Posterior vena cava (tissue), 2 donors: Measurements from ENCODE around the gene PRLR. TPM values are rescaled to one million over a fixed set of nuclear protein-coding genes. Genes with fewer than 3 reads are reported as not detected.

Experiments
- DNase-seq: peaks from one replicate; pipeline ENCODE4 v3.0.0-alpha.2; 2020; ENCODE audit warnings: low spot score
- intact Hi-C, 2 donors: fragments of 100-400 bp; cut with DNase I; formaldehyde crosslinking; loops; one replicate each; pipeline versions ENCODE4 v1.14.1 to v1.14.2; 2022 to 2023
- total RNA-seq, 2 donors: library from RNA; stranded (reverse); fragmentation: NEBNext Ultra II Directional; extraction: Animal tissue kit (Norgen Biotek cat#: 25700); gene quantifications; one replicate each; pipeline ENCODE4 v1.2.1, GENCODE V29; 2021
- donor health status: DM: yes; HTN: yes; CAD: no.
- donor health status: DM: yes; HTN: yes; CAD: no.

The PRLR gene
- total RNA-seq, 2 donors from 2014 or later = 0.86 to 2.5 TPM

DNA sequence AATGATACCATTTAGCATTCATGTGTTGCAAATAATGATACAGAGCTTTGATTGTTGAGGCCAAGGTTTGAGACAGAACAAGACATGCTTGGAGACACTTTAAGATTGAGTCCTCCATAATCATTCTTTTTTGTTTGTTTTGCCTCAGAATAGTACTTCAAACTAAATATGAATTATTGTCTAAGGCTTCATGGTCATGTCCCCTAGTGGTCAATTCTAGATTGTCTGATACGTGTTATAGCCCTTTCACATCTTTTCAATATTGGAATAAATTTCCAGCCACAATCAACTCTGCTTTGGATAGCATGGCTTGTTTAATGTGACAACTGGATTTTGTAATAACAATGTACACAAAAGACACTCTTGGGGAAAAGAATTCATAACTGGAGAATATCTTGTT lies 64.2 kb downstream of the PRLR start:
- DNase-seq = no peak
- intact Hi-C loops = no loop called here

DNA sequence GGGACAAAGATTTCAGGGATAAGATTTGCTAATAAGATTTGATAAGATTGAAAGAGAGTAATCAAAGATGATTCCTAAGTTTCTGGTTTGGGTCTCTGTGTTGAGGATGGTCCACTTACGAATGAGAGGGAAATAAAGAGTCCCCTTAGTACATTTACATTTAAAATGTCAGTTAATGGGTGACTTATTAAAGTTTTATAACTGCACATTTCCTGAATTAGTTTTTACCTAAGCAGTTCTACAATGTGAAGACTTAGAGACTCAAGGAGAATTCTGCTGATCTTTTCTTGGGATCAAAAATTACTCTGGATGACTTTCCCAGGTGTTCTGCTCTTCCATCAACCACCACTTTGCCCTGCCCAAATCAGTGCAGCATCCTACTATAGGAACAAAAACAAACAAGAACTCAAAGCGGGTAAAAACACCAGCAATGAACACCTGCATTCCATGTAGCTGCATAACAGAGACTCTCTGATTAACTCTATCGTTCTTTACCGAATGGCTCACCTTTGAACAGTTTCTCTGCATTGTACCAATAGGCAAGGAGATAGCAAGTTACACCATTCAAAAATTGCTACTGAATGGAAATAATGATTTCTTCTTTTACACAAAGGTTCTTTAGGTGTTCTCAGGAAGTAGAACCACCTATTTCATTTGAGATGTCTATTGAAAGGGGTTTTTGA lies 65.3 kb downstream of the PRLR start:
- no peak for DNase-seq
- intact Hi-C loops = no loop called here

DNA sequence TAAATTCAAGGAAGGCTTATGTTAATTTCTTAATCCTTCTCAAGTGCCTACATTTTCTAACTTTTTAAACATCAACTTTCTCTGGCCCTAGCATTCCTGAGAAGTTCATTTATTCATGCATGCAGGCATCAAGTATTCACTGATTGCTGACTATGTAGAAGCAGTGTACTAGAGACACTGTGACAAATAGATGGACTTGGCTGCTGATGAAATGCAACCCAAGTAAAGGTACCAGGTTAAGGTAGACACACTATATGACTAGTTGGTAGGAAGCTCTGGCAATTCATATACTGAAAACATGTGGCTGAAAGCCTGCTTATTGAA lies 66.6 kb downstream of the PRLR start:
- intact Hi-C loops = no loop called here
- no peak for DNase-seq

DNA sequence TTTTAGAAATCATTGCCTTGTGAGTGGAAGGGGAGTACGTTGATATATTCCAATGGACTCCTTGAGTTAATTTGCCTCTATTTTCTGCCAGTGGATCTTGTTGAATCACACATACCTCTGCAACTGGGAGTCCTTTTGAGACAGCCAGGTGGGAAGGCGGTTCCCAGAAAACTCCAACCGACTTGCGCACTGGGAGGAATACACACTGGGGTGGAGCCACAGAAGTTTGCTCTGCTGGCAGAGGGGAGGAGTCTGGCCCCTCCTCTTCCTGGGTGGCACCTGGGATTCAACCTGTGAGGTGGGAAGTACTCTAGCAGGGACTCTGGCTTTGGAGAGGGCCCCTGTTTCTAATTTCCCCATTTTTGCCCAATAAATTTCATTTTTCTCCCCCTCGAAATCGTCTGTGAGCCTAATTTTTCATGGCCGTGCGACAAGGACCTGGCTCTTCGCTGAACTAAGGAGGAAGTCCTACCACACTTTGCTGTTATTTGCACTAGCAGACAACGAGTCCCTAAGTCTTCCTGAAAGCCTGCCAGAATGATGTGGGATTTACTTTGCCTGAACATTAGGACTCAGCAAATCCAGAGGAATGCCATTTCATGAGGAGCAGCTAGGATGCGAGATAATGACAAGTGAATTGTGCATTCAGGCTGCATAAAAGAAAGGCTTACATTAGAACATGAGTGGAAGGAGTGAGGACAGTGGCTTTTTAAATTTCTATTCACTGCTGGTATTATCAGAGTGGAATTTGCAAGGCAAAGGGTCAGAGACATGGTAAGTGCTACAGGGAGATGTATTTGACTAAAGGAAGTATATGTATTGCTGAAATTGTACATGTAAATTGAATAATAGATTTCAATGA lies 67.2 kb downstream of the PRLR start:
- no peak for DNase-seq
- intact Hi-C loops = no loop called here

DNA sequence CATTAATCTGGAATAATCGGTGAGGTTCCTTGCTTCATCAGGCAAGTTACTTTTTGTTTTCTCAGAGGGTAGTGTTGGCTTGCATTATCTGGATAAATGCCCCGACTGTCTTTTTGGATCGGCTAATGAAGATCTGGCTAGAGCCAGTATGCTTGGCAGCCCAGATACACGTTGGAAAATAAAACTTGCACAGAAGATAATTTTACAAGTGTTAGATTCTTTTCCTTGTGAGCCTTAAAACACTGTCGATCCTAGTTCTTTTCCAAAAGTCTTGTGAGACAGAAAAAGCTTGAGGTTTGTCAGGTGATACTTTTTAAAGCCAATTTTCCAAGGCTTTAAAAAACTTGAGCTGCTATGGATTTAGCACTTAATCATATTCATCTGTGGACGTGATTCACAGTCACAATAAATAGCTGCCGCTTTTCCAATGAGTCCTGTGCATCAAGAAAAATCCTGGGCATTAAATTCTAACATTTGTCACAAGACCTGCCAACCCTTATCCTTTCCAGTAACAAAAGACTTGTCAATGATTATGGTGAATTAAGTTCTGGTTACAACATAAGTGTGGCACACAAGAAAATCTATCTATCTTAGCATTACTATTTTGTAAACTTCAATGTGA lies 68.5 kb downstream of the PRLR start:
- intact Hi-C loops = no loop called here
- DNase-seq = no peak

- DNase-seq = no peak
- intact Hi-C loops = no loop called here
Measured at GRCh38 chr5:35160486-35161116, 69.7 kb downstream of the PRLR start.

- intact Hi-C loops = no loop called here
- DNase-seq = no peak
Measured at GRCh38 chr5:35159370-35159742, 70.9 kb downstream of the PRLR start.

GRCh38 chr5:35158622-35159369 lies 71.5 kb downstream of the PRLR start:
- no peak for DNase-seq
- intact Hi-C loops = no loop called here

GRCh38 chr5:35158204-35158603 lies 72.1 kb downstream of the PRLR start:
- DNase-seq = no peak
- intact Hi-C loops = no loop called here

- no peak for DNase-seq
- intact Hi-C loops = no loop called here
Measured at GRCh38 chr5:35153375-35153932, 76.8 kb downstream of the PRLR start.

DNA sequence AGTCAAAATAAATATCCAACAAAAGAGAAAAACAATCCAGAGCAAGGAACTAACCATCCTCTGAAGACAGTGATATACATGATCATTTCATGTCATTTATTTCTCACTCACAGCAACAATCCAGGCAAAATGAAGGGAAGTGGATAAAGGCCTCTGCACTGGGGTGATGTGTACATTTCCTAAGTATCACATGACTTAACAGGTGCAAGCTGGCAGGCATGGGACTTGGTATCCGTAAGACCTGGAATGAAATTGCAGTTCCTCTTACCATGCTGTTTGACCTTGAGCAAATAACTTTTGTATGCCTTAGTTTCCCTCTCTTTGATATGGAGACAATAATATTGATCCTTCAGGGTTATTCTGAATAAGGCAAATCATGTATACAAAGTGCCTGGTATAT lies 77.6 kb downstream of the PRLR start:
- DNase-seq = no peak
- intact Hi-C loops = no loop called here

- intact Hi-C loops = no loop called here
- no peak for DNase-seq
Measured at GRCh38 chr5:35151146-35151920, 79.0 kb downstream of the PRLR start.

GRCh38 chr5:35149041-35149440 lies 81.2 kb downstream of the PRLR start:
- intact Hi-C loops = loop anchor here in 1 of 2 donors (5.0 kb wide), 1 partner anchor 1612 kb away; no protein-coding TSS in a partner anchor
- DNase-seq = no peak

DNA sequence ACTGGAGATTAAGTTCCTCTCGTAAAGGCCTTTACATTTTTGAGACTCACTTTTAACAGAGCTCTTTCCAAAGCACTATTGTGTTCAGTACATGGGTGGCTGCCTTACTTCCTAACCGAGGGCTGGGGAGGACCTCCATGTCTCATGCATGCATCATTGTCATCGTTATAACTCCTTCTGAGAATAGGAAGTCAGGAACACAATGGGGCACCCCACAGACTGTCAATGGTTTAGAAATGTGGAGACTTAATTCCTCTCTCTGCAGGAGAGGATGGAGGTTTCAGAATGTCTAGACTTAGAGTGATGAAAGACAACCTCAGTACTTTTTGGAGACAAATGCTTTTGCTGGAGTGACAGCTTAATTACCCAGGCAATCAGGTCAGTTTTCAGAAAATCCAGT lies 83.9 kb downstream of the PRLR start:
- no peak for DNase-seq
- intact Hi-C loops = loop anchor here in 1 of 2 donors (5.0 kb wide), 1 partner anchor 1609 kb away; no protein-coding TSS in a partner anchor

- no peak for DNase-seq
- intact Hi-C loops = loop anchor here in 1 of 2 donors (5.0 kb wide), 1 partner anchor 1609 kb away; no protein-coding TSS in a partner anchor
Measured at GRCh38 chr5:35145691-35146317, 84.5 kb downstream of the PRLR start.

DNA sequence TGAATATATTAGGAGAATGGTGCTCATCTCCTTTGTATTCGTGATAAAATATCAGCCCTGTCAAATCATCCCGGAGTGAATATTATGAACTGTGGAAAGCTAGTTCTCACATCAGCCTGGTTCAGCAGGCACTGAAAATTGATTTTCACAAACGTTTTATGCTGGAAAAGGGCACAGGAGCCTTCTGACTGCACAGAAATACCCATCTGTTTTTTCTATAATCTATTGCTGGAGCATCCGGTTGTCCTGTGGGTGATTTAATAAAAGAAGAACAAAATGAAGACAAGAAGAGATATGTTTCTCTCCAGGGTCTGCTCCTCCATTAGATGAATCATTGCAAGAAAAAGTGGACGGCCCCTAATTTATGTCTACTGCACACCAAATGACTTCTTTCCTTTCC lies 85.3 kb downstream of the PRLR start:
- DNase-seq = no peak
- intact Hi-C loops = loop anchor here in 1 of 2 donors (5.0 kb wide), 1 partner anchor 1608 kb away; no protein-coding TSS in a partner anchor

GRCh38 chr5:35143841-35144240 lies 86.4 kb downstream of the PRLR start:
- intact Hi-C loops = no loop called here
- no peak for DNase-seq

DNA sequence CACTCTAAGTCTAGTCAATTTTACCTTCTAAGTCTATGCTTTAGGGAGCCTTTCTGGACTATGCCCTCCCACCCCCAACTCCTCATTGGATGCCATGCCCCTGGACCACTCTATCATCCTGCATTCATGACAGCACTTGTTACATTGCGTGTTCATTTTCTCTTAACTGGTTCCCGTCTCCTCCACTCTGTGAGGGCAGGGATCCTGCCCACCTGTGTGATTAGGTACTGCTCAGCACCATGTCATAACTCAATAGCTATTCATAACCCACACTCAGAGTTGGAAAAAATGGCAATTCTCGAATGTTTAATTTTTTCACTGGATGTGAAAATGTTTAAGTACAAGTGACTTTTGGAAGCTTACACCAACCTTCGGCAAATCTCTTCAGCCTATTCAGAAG lies 88.5 kb downstream of the PRLR start:
- intact Hi-C loops = no loop called here
- no peak for DNase-seq
